GM23248 (cell line): ENCODE results near the gene POTEI.
"Not testable (repeated sequence)": the region's sequence is repeated elsewhere in the genome, so short reads cannot be mapped to it uniquely, and the experiment has no call there.

Source experiments
- EZH2 ChIP-seq: fragments of 200-600 bp; sonication (generic); IDR thresholded peaks from 2 replicates; pipeline ENCODE4 v1.6.1; 2018; ENCODE audit warnings: antibody characterized with exemption, mild to moderate bottlenecking; ENCODE audit not compliant: insufficient read depth, poor library complexity, severe bottlenecking
- EZH2phosphoT487 ChIP-seq: fragments of 200-600 bp; sonication (generic); IDR thresholded peaks from 2 replicates; pipeline ENCODE4 v1.6.1; 2018; ENCODE audit warnings: antibody characterized with exemption, moderate library complexity, mild to moderate bottlenecking, low read depth; ENCODE audit not compliant: insufficient read depth

DNA sequence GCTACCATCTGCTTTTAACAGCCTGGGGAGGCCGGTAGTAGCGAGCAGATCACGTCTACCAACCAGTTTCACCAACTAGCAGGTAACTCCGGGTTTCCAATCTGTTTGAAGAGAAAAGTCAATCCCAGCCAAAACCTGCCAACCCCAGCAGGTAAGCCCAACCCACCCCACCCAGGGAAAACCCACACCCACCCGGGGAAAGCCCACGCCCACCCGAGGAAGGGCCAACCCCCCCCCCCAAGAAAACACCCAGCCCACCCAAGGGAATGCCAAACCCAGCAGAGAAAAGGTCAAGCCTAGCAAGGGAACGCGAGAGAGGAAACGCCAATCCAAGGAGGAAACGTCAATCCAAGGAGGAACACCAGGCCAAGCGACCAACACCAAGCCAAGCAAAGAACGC is at the start of gene POTEI:
- not testable (repeated sequence) for TF ChIP-seq EZH2, EZH2phosphoT487
